Sigmoid colon (tissue), 3 donors: Measurements from ENCODE around the gene NFX1.

Experiments
- POLR2A ChIP-seq, 2 donors: fragments of 450-650 bp; IDR thresholded peaks; one replicate each; pipeline ENCODE4 v1.6.1; 2016; ENCODE audit warnings: antibody characterized with exemption in 2 of 2, mild to moderate bottlenecking in 2 of 2, moderate library complexity in 2 of 2
- TF ChIP-seq, protein P1 (sequence below), 4 experiments: fragments of 450-650 bp in 3 of 4; fragments of 200-600 bp in 1 of 4; IDR thresholded peaks; one replicate each; pipeline ENCODE4 v1.5.1; 2016 to 2019; ENCODE audit warnings: antibody characterized with exemption in 4 of 4, mild to moderate bottlenecking in 3 of 4, moderate library complexity in 2 of 4

DNA sequence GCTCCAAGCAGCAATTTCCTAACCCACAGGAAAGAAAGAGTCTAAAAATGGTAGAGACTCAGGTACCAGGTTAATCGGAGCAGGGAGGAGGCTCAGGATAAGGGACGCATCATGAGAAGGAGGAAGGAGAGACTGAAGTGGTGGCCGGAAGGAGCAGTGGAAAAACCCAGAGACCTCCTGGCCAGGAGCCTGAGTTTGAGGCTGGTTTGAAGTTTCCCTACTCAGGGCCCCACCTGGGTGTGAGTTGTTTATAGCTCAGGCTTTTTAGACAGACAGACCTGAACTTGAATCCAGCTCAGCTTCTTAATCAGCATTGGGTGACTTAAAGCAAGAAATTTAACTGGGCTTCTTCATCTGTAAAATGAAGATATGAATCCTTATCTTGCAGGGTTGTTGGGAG is 124.0 kb downstream of the NFX1 start:
- TF ChIP-seq, protein P1, sequence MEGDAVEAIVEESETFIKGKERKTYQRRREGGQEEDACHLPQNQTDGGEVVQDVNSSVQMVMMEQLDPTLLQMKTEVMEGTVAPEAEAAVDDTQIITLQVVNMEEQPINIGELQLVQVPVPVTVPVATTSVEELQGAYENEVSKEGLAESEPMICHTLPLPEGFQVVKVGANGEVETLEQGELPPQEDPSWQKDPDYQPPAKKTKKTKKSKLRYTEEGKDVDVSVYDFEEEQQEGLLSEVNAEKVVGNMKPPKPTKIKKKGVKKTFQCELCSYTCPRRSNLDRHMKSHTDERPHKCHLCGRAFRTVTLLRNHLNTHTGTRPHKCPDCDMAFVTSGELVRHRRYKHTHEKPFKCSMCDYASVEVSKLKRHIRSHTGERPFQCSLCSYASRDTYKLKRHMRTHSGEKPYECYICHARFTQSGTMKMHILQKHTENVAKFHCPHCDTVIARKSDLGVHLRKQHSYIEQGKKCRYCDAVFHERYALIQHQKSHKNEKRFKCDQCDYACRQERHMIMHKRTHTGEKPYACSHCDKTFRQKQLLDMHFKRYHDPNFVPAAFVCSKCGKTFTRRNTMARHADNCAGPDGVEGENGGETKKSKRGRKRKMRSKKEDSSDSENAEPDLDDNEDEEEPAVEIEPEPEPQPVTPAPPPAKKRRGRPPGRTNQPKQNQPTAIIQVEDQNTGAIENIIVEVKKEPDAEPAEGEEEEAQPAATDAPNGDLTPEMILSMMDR (IDR thresholded peaks at IDR 0.05): no peak
- no peak for TF ChIP-seq POLR2A (IDR thresholded peaks at IDR 0.05)
